Thyroid gland (tissue), 4 donors: ENCODE results near the gene KIAA0408. TPM values are rescaled to one million over a fixed set of nuclear protein-coding genes. Genes with fewer than 3 reads are reported as not detected.

Source experiments
- DNase-seq, 2 donors: peaks; one replicate each; pipeline ENCODE4 v3.0.0-alpha.2; 2019
- H3K27ac ChIP-seq, 3 donors: fragments of 200-600 bp; sonication (generic); 1 replicate in 2 of 3; 2 replicates in 1 of 3; pipeline ENCODE4 v1.5.1; 2016 to 2019; ENCODE audit warnings: mild to moderate bottlenecking in 1 of 3, moderate library complexity in 1 of 3
- H3K27me3 ChIP-seq: fragments of 200-600 bp; sonication (generic); one replicate; pipeline ENCODE4 v1.5.1; 2019
- H3K36me3 ChIP-seq, 2 donors: fragments of 200-600 bp; sonication (generic); one replicate each; pipeline ENCODE4 v1.5.1; 2016 to 2019
- H3K4me1 ChIP-seq, 2 donors: fragments of 200-600 bp; sonication (generic); one replicate each; pipeline ENCODE4 v1.5.1; 2017 to 2019
- H3K4me3 ChIP-seq, 3 donors: fragments of 200-600 bp; sonication (generic); replicated peaks in 1 of 3; 1 replicate in 2 of 3; 2 replicates in 1 of 3; pipeline ENCODE4 v1.5.1; 2016; ENCODE audit warnings: mild to moderate bottlenecking in 1 of 3
- H3K9me3 ChIP-seq: fragments of 200-600 bp; sonication (generic); one replicate; pipeline ENCODE4 v1.5.1; 2017
- CTCF ChIP-seq, 6 experiments: fragments of 200-600 bp in 3 of 6; fragments of 450-650 bp in 3 of 6; sonication (generic) in 3 of 6; IDR thresholded peaks; one replicate each; pipeline ENCODE4 v1.5.1; 2016 to 2019; ENCODE audit warnings: antibody characterized with exemption in 6 of 6, mild to moderate bottlenecking in 2 of 6, inconsistent platforms in 1 of 6, moderate library complexity in 1 of 6
- POLR2A ChIP-seq, 2 donors: fragments of 450-650 bp; IDR thresholded peaks; one replicate each; pipeline ENCODE4 v1.6.1; 2017; ENCODE audit warnings: antibody characterized with exemption in 2 of 2, mild to moderate bottlenecking in 2 of 2, moderate library complexity in 1 of 2
- WGBS, 2 donors: methylation state at CpG; one replicate each; pipeline ENCODE4 v1.1.5; 2017; 5-methylcytosine and 5-hydroxymethylcytosine counted together
- intact Hi-C: fragments of 100-400 bp; cut with DNase I; formaldehyde crosslinking; loops from one replicate; pipeline ENCODE4 v1.15.1; 2023
- total RNA-seq, 4 donors: library from RNA; depleted of rRNA; stranded (reverse); fragments of >200 nt; gene quantifications; one replicate each; pipeline ENCODE4 v1.2.3, GENCODE V29; 2016

The KIAA0408 gene
- total RNA-seq, 4 donors from 2014 or later: 0.38 to 3.6 (median 1.7) TPM

DNA sequence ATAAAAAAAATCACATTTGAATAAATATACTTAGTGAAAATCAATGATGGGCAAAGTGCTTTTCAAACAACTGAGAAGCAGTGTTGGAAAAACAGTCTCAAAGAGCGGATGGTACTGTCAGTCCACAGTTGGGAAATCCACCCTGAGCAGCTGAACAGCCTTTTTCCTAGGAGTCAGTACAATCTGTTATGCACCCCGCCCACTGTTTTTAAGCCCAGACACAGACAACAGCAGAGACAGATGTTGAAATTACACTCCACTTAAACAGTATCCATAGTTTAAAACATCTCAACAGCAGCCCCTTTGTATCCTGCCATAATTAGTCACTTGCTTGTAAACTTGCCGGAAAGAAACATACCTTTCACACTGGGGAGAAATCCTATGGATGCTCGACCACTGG, 372 bp downstream of the KIAA0408 start:
- H3K27me3 ChIP-seq: no peaks in the 10 kb centered on the region
- peak overlapping the region in 1 of 3 donors; percentile 34 for H3K27ac ChIP-seq
- peaks cover 0 to 5% of the 10 kb centered on the region in 2 donors for H3K4me1 ChIP-seq
- no peak overlapping the region for H3K4me3 ChIP-seq
- TF ChIP-seq CTCF (IDR thresholded peaks at IDR 0.05) (no peak), POLR2A (IDR thresholded peaks at IDR 0.05) (no peak)
- no peaks in the 10 kb centered on the region for H3K36me3 ChIP-seq
- no peaks in the 10 kb centered on the region for H3K9me3 ChIP-seq
- no peak for DNase-seq
- WGBS, 2 donors: 69 to 70% methylated on average over 4 of the region's 4 CpGs
- intact Hi-C loops: no loop called here

DNA sequence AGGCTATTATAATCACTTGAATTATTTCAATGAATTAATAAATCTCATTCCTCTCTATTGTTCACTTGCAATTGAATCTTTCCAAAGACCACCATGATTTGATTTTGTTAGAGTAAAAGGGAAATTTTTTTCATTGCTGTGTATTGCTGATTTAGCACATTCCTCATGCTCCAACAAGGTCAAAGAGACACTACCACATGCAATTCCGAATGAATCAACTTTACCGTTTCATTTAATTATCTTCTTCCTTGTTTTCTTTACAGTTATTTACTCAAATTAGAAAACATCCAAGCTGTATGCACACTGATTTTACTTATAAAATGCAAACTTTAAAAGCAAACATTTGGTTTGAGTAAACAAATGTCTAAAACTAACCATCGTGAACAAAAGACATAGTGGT, 967 bp downstream of the KIAA0408 start:
- H3K9me3 ChIP-seq: no peaks in the 10 kb centered on the region
- no peaks in the 10 kb centered on the region for H3K27me3 ChIP-seq
- WGBS, 2 donors: 54 to 63% methylated on average over 3 of the region's 3 CpGs
- no peak overlapping the region for H3K27ac ChIP-seq
- intact Hi-C loops: no loop called here
- no peaks in the 10 kb centered on the region for H3K4me1 ChIP-seq
- DNase-seq: no peak
- no peaks in the 10 kb centered on the region for H3K36me3 ChIP-seq
- no peak overlapping the region for H3K4me3 ChIP-seq
- TF ChIP-seq CTCF (IDR thresholded peaks at IDR 0.05) (no peak), POLR2A (IDR thresholded peaks at IDR 0.05) (no peak)

GRCh38 chr6:127457456-127458064, 1.6 kb downstream of the KIAA0408 start:
- Histone ChIP-seq H3K27me3 (no peaks in the 10 kb centered on the region), H3K4me1 (no peaks in the 10 kb centered on the region), H3K4me3 (no peak overlapping the region), H3K36me3 (no peaks in the 10 kb centered on the region), H3K9me3 (no peaks in the 10 kb centered on the region), H3K27ac (no peak overlapping the region)
- intact Hi-C loops: no loop called here
- DNase-seq: no peak
- TF ChIP-seq CTCF (IDR thresholded peaks at IDR 0.05): no peak
- no peak for TF ChIP-seq POLR2A (IDR thresholded peaks at IDR 0.05)
- 36 to 53% methylated on average over 3 of the region's 3 CpGs for WGBS, 2 donors

- TF ChIP-seq POLR2A (IDR thresholded peaks at IDR 0.05) (no peak), CTCF (IDR thresholded peaks at IDR 0.05) (no peak)
- no peak for DNase-seq
- Histone ChIP-seq H3K4me1 (no peaks in the 10 kb centered on the region), H3K4me3 (no peak overlapping the region), H3K36me3 (no peaks in the 10 kb centered on the region), H3K27me3 (no peaks in the 10 kb centered on the region), H3K9me3 (no peaks in the 10 kb centered on the region), H3K27ac (no peak overlapping the region)
- WGBS, 2 donors: 90 to 95% methylated on average over 3 of the region's 3 CpGs
- intact Hi-C loops: no loop called here
These were observed 2.7 kb downstream of the KIAA0408 start for GRCh38 chr6:127456465-127456864.

- H3K27me3 ChIP-seq: no peaks in the 10 kb centered on the region
- H3K4me3 ChIP-seq: no peak overlapping the region
- 70 to 74% methylated on average over 2 of the region's 2 CpGs for whole genome bisulfite sequencing, 2 donors
These were observed 5.2 kb downstream of the KIAA0408 start for GRCh38 chr6:127453845-127454619.

More at GRCh38 chr6:127453845-127454619, 5.2 kb downstream of the KIAA0408 start:
- TF ChIP-seq POLR2A (IDR thresholded peaks at IDR 0.05): no peak
- no peak for TF ChIP-seq CTCF (IDR thresholded peaks at IDR 0.05)
- no peak for DNase-seq
- no peaks in the 10 kb centered on the region for H3K4me1 ChIP-seq
- no peaks in the 10 kb centered on the region for H3K36me3 ChIP-seq
- no peak overlapping the region for H3K27ac ChIP-seq
- intact Hi-C loops: no loop called here
- H3K9me3 ChIP-seq: no peaks in the 10 kb centered on the region
